PC-9 (cell line): Measurements from ENCODE around the gene CPXM2.

Experiments
- CTCF ChIP-seq: fragments of 200-600 bp; sonication (generic); conservative IDR thresholded peaks from 2 replicates; pipeline ENCODE4 v1.6.1; 2017; ENCODE audit warnings: mixed run types, antibody characterized with exemption, mild to moderate bottlenecking, moderate library complexity
- EZH2 ChIP-seq: fragments of 200-600 bp; sonication (generic); IDR thresholded peaks from 2 replicates; pipeline ENCODE4 v1.8.0; 2017; ENCODE audit warnings: antibody characterized with exemption, low read depth

DNA sequence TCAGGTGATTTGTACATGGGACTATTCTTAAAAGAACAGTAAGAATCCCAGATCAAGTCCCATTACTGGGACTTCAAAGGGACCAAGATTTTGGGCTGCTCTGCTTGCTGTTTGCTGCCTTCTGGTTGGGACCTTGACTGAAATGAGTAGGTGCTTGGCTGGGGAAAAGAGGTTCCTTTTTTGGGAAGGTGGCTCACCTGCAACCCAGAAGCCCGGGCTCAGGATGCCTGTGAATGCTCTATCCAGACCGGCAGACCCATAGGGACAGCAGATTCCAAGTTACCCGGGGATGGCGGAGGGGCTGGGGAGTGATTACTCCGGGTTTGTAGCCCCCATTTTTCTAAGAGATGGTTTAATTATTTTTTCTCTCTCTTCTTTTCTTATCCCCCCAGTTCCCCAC, 104.0 kb downstream of the CPXM2 start:
- TF ChIP-seq CTCF (no peak), EZH2 (no peak)
